Measurements from ENCODE around the gene ADAMTS3. TPM values are rescaled to one million over a fixed set of nuclear protein-coding genes. Genes with fewer than 3 reads are reported as not detected.

The ADAMTS3 gene
- total RNA-seq, 3 donors from 2014 or later: 0.17 to 0.57 (median 0.41) TPM

DNA sequence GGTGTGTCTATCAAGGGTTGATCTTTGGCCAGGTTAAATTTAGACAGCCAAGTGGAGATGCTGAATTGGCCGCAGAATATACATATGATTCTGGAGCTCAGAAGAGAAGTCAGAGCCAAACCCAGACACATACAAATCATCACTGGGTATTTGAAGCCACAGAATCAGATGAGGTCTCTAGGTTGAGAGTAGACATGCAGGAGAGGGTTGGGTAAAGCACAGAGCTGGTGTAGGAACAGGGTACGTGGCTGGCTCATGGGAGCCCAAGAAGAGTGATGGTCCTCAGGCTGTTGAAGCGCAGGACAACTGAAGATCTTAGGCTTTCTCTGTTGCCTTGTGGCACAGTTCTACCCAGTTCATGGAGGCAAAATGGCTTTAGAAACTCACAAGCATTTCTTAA, 37.7 kb downstream of the ADAMTS3 start:
- no peak for DNase-seq
- no peaks in the 10 kb centered on the region for H3K4me1 ChIP-seq (ENCODE audit: low read depth)
- H3K4me3 ChIP-seq: no peak overlapping the region
- intact Hi-C loops (cut with DNase I, micrococcal nuclease): no loop called here
- H3K9me3 ChIP-seq: no peaks in the 10 kb centered on the region
- TF ChIP-seq, protein P1, sequence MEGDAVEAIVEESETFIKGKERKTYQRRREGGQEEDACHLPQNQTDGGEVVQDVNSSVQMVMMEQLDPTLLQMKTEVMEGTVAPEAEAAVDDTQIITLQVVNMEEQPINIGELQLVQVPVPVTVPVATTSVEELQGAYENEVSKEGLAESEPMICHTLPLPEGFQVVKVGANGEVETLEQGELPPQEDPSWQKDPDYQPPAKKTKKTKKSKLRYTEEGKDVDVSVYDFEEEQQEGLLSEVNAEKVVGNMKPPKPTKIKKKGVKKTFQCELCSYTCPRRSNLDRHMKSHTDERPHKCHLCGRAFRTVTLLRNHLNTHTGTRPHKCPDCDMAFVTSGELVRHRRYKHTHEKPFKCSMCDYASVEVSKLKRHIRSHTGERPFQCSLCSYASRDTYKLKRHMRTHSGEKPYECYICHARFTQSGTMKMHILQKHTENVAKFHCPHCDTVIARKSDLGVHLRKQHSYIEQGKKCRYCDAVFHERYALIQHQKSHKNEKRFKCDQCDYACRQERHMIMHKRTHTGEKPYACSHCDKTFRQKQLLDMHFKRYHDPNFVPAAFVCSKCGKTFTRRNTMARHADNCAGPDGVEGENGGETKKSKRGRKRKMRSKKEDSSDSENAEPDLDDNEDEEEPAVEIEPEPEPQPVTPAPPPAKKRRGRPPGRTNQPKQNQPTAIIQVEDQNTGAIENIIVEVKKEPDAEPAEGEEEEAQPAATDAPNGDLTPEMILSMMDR (IDR thresholded peaks at IDR 0.05): no peak
- ATAC-seq: no peak
- H3K36me3 ChIP-seq (ENCODE audit: low read depth): no peaks in the 10 kb centered on the region

DNA sequence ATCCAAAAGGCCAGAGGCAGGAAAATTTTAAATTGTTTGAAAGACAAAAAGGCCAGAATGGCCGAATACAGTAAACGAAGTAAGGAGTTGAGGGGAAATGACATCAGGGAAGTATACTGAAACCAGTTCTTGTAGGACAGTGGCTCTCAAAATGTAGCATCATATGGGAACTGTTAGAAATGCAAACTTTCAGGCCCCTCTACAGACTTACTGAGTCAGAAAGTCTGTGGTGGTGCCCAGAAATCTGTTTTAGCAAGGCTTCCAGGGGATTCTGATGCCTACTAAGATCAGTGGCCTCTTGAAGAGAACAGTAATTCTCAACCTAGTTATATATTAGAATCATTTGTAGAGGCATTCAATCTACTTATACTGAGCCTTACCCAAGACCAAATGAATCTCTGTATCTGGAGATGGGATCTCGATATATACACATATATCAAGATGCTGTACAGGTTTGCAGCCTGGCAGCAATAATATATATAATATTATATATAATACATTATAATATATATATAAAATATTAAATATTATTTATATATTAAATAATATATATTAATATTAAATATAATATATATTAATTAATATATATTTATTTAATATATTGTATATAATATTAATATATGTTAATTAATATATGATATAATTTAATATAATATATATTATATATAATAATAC, 39.7 kb downstream of the ADAMTS3 start:
- intact Hi-C loops (cut with DNase I, micrococcal nuclease): no loop called here
- H3K9me3 ChIP-seq: no peaks in the 10 kb centered on the region
- H3K36me3 ChIP-seq (ENCODE audit: low read depth): no peaks in the 10 kb centered on the region
- DNase-seq: no peak
- H3K4me3 ChIP-seq: no peak overlapping the region
- no peak for ATAC-seq
- H3K4me1 ChIP-seq (ENCODE audit: low read depth): no peaks in the 10 kb centered on the region
- TF ChIP-seq, protein P1 (IDR thresholded peaks at IDR 0.05): no peak

DNA sequence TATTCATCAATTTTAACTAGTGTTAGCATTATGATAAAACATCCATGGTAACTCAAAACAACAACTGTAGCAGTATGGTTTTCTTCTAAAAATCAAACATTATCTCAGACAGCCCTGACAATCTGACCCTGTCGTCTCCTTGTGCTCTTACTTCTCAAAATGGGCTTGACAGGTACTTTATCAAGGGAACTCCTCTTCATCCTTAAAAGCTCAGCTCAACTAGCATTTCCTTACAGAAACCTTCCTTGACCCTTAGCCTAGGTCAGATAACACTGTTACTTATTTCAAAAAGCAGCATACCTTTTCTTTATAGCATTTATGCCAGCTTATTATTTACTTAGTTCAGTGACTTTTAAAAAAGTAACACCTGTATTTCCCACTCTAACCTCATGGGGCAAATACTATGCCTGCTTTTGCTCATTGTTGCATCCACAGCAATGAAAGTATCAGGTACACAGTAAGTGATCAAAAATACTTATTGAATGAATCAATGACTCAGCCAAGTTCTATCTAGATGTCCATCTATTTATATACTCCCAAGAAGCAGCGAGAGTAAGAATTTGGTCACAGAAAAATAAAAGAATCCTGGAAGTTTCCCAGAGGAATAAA, 41.9 kb downstream of the ADAMTS3 start:
- no peaks in the 10 kb centered on the region for H3K36me3 ChIP-seq (ENCODE audit: low read depth)
- intact Hi-C loops (cut with DNase I, micrococcal nuclease): no loop called here
- DNase-seq (no peak), ATAC-seq (no peak)
- no peak overlapping the region for H3K4me3 ChIP-seq
- TF ChIP-seq, protein P1 (IDR thresholded peaks at IDR 0.05): no peak
- no peaks in the 10 kb centered on the region for H3K4me1 ChIP-seq (ENCODE audit: low read depth)
- no peaks in the 10 kb centered on the region for H3K9me3 ChIP-seq

DNA sequence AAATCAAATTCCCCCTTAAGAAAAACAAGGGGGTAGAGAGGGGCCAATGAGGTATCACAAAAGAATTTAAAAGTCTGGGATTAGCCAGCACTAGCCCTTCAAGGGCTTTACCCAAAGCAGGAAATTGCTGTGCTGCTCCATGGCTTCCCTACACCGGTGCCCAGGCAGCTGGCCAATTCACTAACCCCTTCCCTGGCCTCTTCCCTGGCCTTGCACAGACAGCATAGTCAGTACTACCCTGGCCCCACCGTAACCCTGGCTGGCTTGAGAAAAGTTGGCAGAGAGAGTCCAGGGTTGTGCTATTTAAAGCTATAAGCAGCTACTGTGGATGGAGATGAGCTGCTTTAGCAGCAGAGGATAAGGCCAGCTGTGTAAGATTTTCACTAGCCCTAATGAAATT, 43.1 kb downstream of the ADAMTS3 start:
- TF ChIP-seq, protein P1 (IDR thresholded peaks at IDR 0.05): no peak
- ATAC-seq (no peak), DNase-seq (no peak)
- no peaks in the 10 kb centered on the region for H3K9me3 ChIP-seq
- H3K4me3 ChIP-seq: no peak overlapping the region
- no peaks in the 10 kb centered on the region for H3K4me1 ChIP-seq (ENCODE audit: low read depth)
- intact Hi-C loops (cut with DNase I, micrococcal nuclease): no loop called here
- H3K36me3 ChIP-seq (ENCODE audit: low read depth): no peaks in the 10 kb centered on the region

DNA sequence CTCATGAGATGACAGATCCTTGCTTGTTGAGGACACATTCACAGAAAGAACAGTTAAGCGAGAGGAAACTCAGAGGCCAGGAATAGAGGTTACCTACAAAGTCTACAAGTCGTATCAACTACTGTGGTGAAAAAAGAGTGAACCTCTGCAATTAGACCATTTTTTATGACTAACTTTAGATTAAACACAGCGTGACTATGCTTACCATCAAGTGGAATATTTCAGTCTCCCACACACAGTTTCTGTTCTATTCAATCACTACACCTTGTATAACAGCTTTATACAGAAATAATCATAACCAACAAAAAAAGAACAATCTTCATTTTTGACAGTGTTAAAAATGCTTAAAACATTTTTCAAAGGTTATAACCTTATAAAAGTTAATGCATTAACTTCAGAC, 46.6 kb downstream of the ADAMTS3 start:
- intact Hi-C loops (cut with DNase I, micrococcal nuclease): no loop called here
- DNase-seq (no peak), ATAC-seq (no peak)
- TF ChIP-seq, protein P1 (IDR thresholded peaks at IDR 0.05): no peak
- Histone ChIP-seq H3K4me1 (ENCODE audit: low read depth) (no peaks in the 10 kb centered on the region), H3K36me3 (ENCODE audit: low read depth) (no peaks in the 10 kb centered on the region), H3K4me3 (no peak overlapping the region), H3K9me3 (no peaks in the 10 kb centered on the region)
